K562 (cell line): ENCODE measurements around the gene ZNF335. TPM values are rescaled to one million over a fixed set of nuclear protein-coding genes. Genes with fewer than 3 reads are reported as not detected.
A peak's percentile ranks its signal among the peaks of the same experiment; 100 is the strongest.

ENCODE experiments used
- ATAC-seq: fragments of 200-7000 bp; cut with Tn5 transposase; 3 replicates; pipeline ENCODE4 v1.9.1; 2020; ENCODE audit warnings: moderate library complexity
- BruUV-seq: library from RNA; stranded (reverse); fragments of 400-500 nt; replicated peaks from 2 replicates; lab custom pipeline; 2021; lab: Mats Ljungman, UMichigan
- CTCF ChIA-PET: fragments of 300-600 bp; formaldehyde crosslinking; extraction: SDS; loops from one replicate; lab custom pipeline; 2021; ENCODE audit warnings: low intra/inter-chr PET ratio; lab: Yijun Ruan, JAX
- POLR2A ChIA-PET: fragments of 300-600, 350-650 bp; sonication (Branson Sonifier 250); formaldehyde crosslinking; extraction: SDS; loops from one replicate; lab custom pipeline; 2021; ENCODE audit warnings: antibody characterized with exemption, inconsistent platforms; lab: Yijun Ruan, JAX
- DNase-seq, 4 experiments: peaks; one replicate each; pipeline versions ENCODE4 v3.0.0 to v3.0.0-alpha.2; 2011 to 2018; ENCODE audit warnings: low spot score in 3 of 4, mixed read lengths in 3 of 4; ENCODE audit errors: extremely low read depth in 1 of 4
- FAIRE-seq: peaks from 2 replicates; lab custom pipeline; 2011; peaks lifted over from hg19 to GRCh38; lab: Jason Lieb, UNC
- H2AFZ ChIP-seq: 2 replicates; pipeline ENCODE4 v1.6.0; 2011; ENCODE audit warnings: low read depth, low read length, control low read depth, inconsistent platforms
- H3K27ac ChIP-seq: fragments of 200-600 bp; 3 replicates; pipeline ENCODE4 v1.8.0; 2011; ENCODE audit warnings: low read depth, mild to moderate bottlenecking, control low read depth, inconsistent platforms, low read length, moderate library complexity, mixed read lengths; ENCODE audit errors: extremely low read depth
- H3K27me3 ChIP-seq, 2 experiments: fragments of 300-600 bp in 1 of 2; 2 replicates in 1 of 2; 3 replicates in 1 of 2; pipeline versions ENCODE4 v1.6.0 to v1.8.0; 2011; ENCODE audit warnings: inconsistent platforms in 2 of 2, low read length in 2 of 2, mild to moderate bottlenecking in 1 of 2, mixed read lengths in 1 of 2, moderate library complexity in 1 of 2; ENCODE audit not compliant: control insufficient read depth in 2 of 2, insufficient read depth in 2 of 2
- H3K36me3 ChIP-seq: fragments of 300-600 bp; 3 replicates; pipeline ENCODE4 v1.8.0; 2011; ENCODE audit warnings: mild to moderate bottlenecking, low read length, inconsistent platforms; ENCODE audit not compliant: control insufficient read depth, insufficient read depth
- H3K4me1 ChIP-seq, 2 experiments: fragments of 200-600 bp in 1 of 2; replicated peaks in 1 of 2; 2 replicates in 1 of 2; 3 replicates in 1 of 2; pipeline versions ENCODE4 v1.5.1 to v1.8.0; 2011; ENCODE audit warnings: inconsistent platforms in 2 of 2, low read length in 2 of 2, mild to moderate bottlenecking in 1 of 2, mixed read lengths in 1 of 2, moderate library complexity in 1 of 2; ENCODE audit not compliant: control insufficient read depth in 2 of 2, insufficient read depth in 2 of 2
- H3K4me2 ChIP-seq: 2 replicates; pipeline ENCODE4 v1.6.1; 2011; ENCODE audit warnings: low read length, control low read depth, inconsistent platforms, mixed read lengths; ENCODE audit not compliant: insufficient read depth
- H3K4me3 ChIP-seq: fragments of 200-600 bp; sonication (generic), shearing (Covaris generic); 2 replicates; pipeline ENCODE4 v1.5.1; 2016; ENCODE audit warnings: control low read depth, inconsistent platforms
- H3K79me2 ChIP-seq: fragments of 200-600 bp; 3 replicates; pipeline ENCODE4 v1.8.0; 2011; ENCODE audit warnings: low read length, inconsistent platforms; ENCODE audit not compliant: control insufficient read depth, insufficient read depth
- H3K9ac ChIP-seq, 2 experiments: 2 replicates each; pipeline versions ENCODE4 v1.6.0 to v1.6.1; 2011; ENCODE audit warnings: low read depth in 2 of 2, low read length in 2 of 2, control low read depth in 1 of 2, inconsistent platforms in 1 of 2, mild to moderate bottlenecking in 1 of 2, mixed read lengths in 1 of 2; ENCODE audit not compliant: insufficient read depth in 1 of 2
- H3K9me1 ChIP-seq: one replicate; pipeline ENCODE4 v1.6.0; 2011; ENCODE audit warnings: inconsistent platforms, mild to moderate bottlenecking, low read length, moderate library complexity; ENCODE audit not compliant: control insufficient read depth, insufficient read depth
- H3K9me3 ChIP-seq: replicated peaks from 2 replicates; pipeline ENCODE4 v1.5.1; 2011; ENCODE audit warnings: low read depth, low read length, inconsistent platforms; ENCODE audit not compliant: control insufficient read depth, insufficient read depth
- H4K20me1 ChIP-seq: replicated peaks from 2 replicates; pipeline ENCODE4 v1.6.1; 2011; ENCODE audit warnings: low read length, inconsistent platforms, mixed read lengths; ENCODE audit not compliant: control insufficient read depth, insufficient read depth
- ATF3 ChIP-seq, 2 experiments: fragments of 450-650 bp in 1 of 2; sonication (generic) in 1 of 2; formaldehyde crosslinking in 1 of 2; IDR thresholded peaks in 1 of 2; conservative IDR thresholded peaks in 1 of 2; 2 replicates each; pipeline versions ENCODE4 v1.6.1 to v1.8.1; 2016 to 2023; ENCODE audit warnings: mild to moderate bottlenecking in 2 of 2, moderate library complexity in 2 of 2, inconsistent platforms in 1 of 2, missing genetic modification reagents in 1 of 2
- CHD7 ChIP-seq: fragments of 200-600 bp; sonication (generic); IDR thresholded peaks from one replicate; pipeline ENCODE4 v1.6.1; 2012; ENCODE audit warnings: mild to moderate bottlenecking, low read depth, low read length, inconsistent platforms
- POLR2AphosphoS5 ChIP-seq: IDR thresholded peaks from 2 replicates; pipeline ENCODE4 v1.6.1; 2011; ENCODE audit warnings: mild to moderate bottlenecking, low read depth, low read length, moderate library complexity; ENCODE audit not compliant: control insufficient read depth, insufficient read depth
- POLR2G ChIP-seq: fragments of 200-400 bp; formaldehyde crosslinking; IDR thresholded peaks from 2 replicates; pipeline ENCODE4 v1.6.1; 2017; ENCODE audit warnings: low read depth, mild to moderate bottlenecking, antibody characterized with exemption, low read length, moderate library complexity
- WGBS: fragments of 100-300 bp; shearing (Covaris generic); methylation state at CpG from one replicate; pipeline ENCODE4 v1.1.6; 2016; ENCODE audit warnings: low coverage, mixed read lengths; ENCODE audit not compliant: insufficient coverage; ENCODE audit errors: missing lambda C conversion rate; 5-methylcytosine and 5-hydroxymethylcytosine counted together
- in situ Hi-C: fragments of 300-500 bp; cut with MboI; formaldehyde crosslinking; loops from 4 replicates; pipeline ENCODE4 v1.15.0; 2018; ENCODE audit warnings: inconsistent platforms, mixed read lengths
- intact Hi-C: fragments of 100-400 bp; cut with micrococcal nuclease; formaldehyde crosslinking; loops from 2 replicates; pipeline ENCODE4 v1.14.2; 2022
- polyA plus RNA-seq, 8 experiments: library from polyadenylated mRNA; depleted of rRNA in 4 of 8; stranded (reverse) in 5 of 8; unstranded in 3 of 8; fragments of >200 nt; fragmentation: Nextera tagmentation in 2 of 8; fragmentation: Illumina TruSeq in 1 of 8; extraction: Ambion mirVana in 2 of 8; extraction: Trizol in 1 of 8; gene quantifications; 2 replicates each; pipeline versions ENCODE4 v1.2.1 to v1.2.3, GENCODE V29; 2011 to 2014; ENCODE audit warnings: inconsistent platforms in 1 of 8, missing spikeins in 1 of 8
- total RNA-seq, 7 experiments: library from RNA; depleted of rRNA in 6 of 7; stranded (reverse); fragments of >200 nt in 6 of 7; fragmentation: Illumina TruSeq in 2 of 7; extraction: Trizol in 2 of 7; gene quantifications; 2 replicates each; pipeline versions ENCODE4 v1.2.1 to v1.2.3, GENCODE V29; 2011 to 2021; ENCODE audit warnings: low replicate concordance in 1 of 7

ZNF335 gene
- total and polyA plus RNA-seq, 9 of the 15 experiments (the other 6 are each of a cell fraction or from before 2014, with no cell fraction given): 0.39 to 16.0 (median 7.6) TPM

GRCh38 chr20:45948742-45949541 lies 23.1 kb downstream of the ZNF335 start:
- in situ Hi-C loops: no loop called here
- Histone ChIP-seq H3K4me3 (no peak overlapping the region), H3K4me2 (no peak overlapping the region), H3K9ac (peak overlapping the region in 1 of 2 experiments; percentile 38; a peak in 2 of 4 replicates), H2AFZ (no peak overlapping the region), H3K27me3 (no peaks in the 10 kb centered on the region), H3K4me1 (peaks cover 13 to 41% of the 10 kb centered on the region in 2 experiments), H3K9me3 (no peaks in the 10 kb centered on the region), H4K20me1 (peaks cover 13% of the 10 kb centered on the region; the same call in 1 of the 2 replicates), H3K9me1 (peaks cover 8% of the 10 kb centered on the region), H3K27ac (no peak overlapping the region), H3K79me2 (no peaks in the 10 kb centered on the region), H3K36me3 (peaks cover 92% of the 10 kb centered on the region)
- ChIA-PET CTCF (no interaction called here), POLR2A (interaction anchor here (0.6 to 3.7 kb wide), 9 partner anchors 8 to 152 kb away, joined by 3 to 20 read pairs (median 4); partner anchors contain the start of gene PCIF1)
- FAIRE-seq (no peak), DNase-seq (no peak), ATAC-seq (peak; percentile 4; the same call in 1 of the 3 replicates)
- intact Hi-C loops: no loop called here
- 86% methylated on average over 8 of the region's 10 CpGs for WGBS
- BruUV-seq: no TSS peak
- TF ChIP-seq ATF3 (IDR thresholded peaks at IDR 0.05): peak; percentile 8; the same call in 1 of the 2 replicates
- no peak for TF ChIP-seq ATF3 (CRISPR knock-in tag; conservative IDR thresholded peaks at IDR 0.05)
- peak; percentile 58; the same call in 1 of the 2 replicates for TF ChIP-seq POLR2G
- TF ChIP-seq CHD7: no peak
- TF ChIP-seq POLR2AphosphoS5: 0 out of 2 replicates have a peak, but pooled peaks have one; percentile 1
